GM13977 (cell line): ENCODE measurements around the gene C8G.

Source experiments
- DNase-seq: peaks from one replicate; pipeline ENCODE4 v3.0.0; 2012; ENCODE audit warnings: low spot score
- CTCF ChIP-seq: IDR thresholded peaks from 2 replicates; pipeline ENCODE4 v1.5.1; 2012; ENCODE audit warnings: mild to moderate bottlenecking, control low read depth; ENCODE audit not compliant: insufficient read depth; ENCODE audit errors: extremely low read depth, missing control alignments
- in situ Hi-C: fragments of 300-500 bp; cut with MboI; formaldehyde crosslinking; loops from one replicate; pipeline ENCODE4 v1.12.0; 2022; ENCODE audit warnings: low sequenced_read_pairs, low pct_unique_long_range_greater_than_20kb, mixed read lengths, inconsistent platforms; ENCODE audit not compliant: unreplicated experiment

The C8G gene

GRCh38 chr9:136935651-136936050 lies 9.4 kb upstream of the C8G start:
- TF ChIP-seq CTCF: no peak
- in situ Hi-C loops: no loop called here
- DNase-seq: no peak

GRCh38 chr9:136936645-136937170 lies 8.3 kb upstream of the C8G start:
- no peak for DNase-seq
- TF ChIP-seq CTCF: no peak
- in situ Hi-C loops: no loop called here

- TF ChIP-seq CTCF: no peak
- no peak for DNase-seq
- in situ Hi-C loops: no loop called here
These were observed 7.6 kb upstream of the C8G start for GRCh38 chr9:136937186-136938001.

GRCh38 chr9:136939431-136939995 lies 5.5 kb upstream of the C8G start:
- DNase-seq: no peak
- in situ Hi-C loops: no loop called here
- TF ChIP-seq CTCF: no peak

GRCh38 chr9:136939996-136940525 lies 5.0 kb upstream of the C8G start:
- no peak for TF ChIP-seq CTCF
- in situ Hi-C loops: no loop called here
- no peak for DNase-seq

GRCh38 chr9:136940526-136941230 lies 4.4 kb upstream of the C8G start:
- in situ Hi-C loops: no loop called here
- no peak for DNase-seq
- no peak for TF ChIP-seq CTCF
